Sigmoid colon (tissue), 4 donors: ENCODE measurements around the gene PLXNA4.

Source experiments
- CTCF ChIP-seq, 4 experiments: fragments of 450-650 bp in 3 of 4; fragments of 200-600 bp in 1 of 4; IDR thresholded peaks; one replicate each; pipeline ENCODE4 v1.5.1; 2016 to 2019; ENCODE audit warnings: antibody characterized with exemption in 4 of 4, mild to moderate bottlenecking in 3 of 4, moderate library complexity in 2 of 4
- POLR2AphosphoS5 ChIP-seq, 4 donors: sonication (generic); formaldehyde crosslinking; IDR thresholded peaks; one replicate each; pipeline ENCODE4 v1.6.1; 2017; ENCODE audit warnings: antibody characterized with exemption in 4 of 4

- TF ChIP-seq CTCF (IDR thresholded peaks at IDR 0.05) (no peak), POLR2AphosphoS5 (IDR thresholded peaks at IDR 0.05) (no peak)
Observed at GRCh38 chr7:132407764-132408163, 168.5 kb downstream of the PLXNA4 start.
